Neural progenitor cell (in vitro differentiated cells): Measurements from ENCODE around the gene SYNDIG1. TPM values are rescaled to one million over a fixed set of nuclear protein-coding genes. Genes with fewer than 3 reads are reported as not detected.

Experiments
- DNase-seq: peaks from one replicate; pipeline ENCODE4 v3.0.0-alpha.2; 2016; ENCODE audit warnings: low spot score
- H2AFZ ChIP-seq: fragments of 200-600 bp; sonication (generic); replicated peaks from 2 replicates; pipeline ENCODE4 v1.6.1; 2016; ENCODE audit warnings: antibody characterized with exemption
- H3F3A ChIP-seq: fragments of 200-600 bp; sonication (generic); 2 replicates; pipeline ENCODE4 v1.6.1; 2016; ENCODE audit warnings: antibody characterized with exemption, low read depth
- H3K27ac ChIP-seq: fragments of 200-600 bp; sonication (generic); 2 replicates; pipeline ENCODE4 v1.5.1; 2016; ENCODE audit warnings: mild to moderate bottlenecking
- H3K27me3 ChIP-seq: fragments of 200-600 bp; sonication (generic); 2 replicates; pipeline ENCODE4 v1.6.1; 2016; ENCODE audit warnings: mild to moderate bottlenecking, moderate library complexity
- H3K36me3 ChIP-seq: fragments of 200-600 bp; sonication (generic); 2 replicates; pipeline ENCODE4 v1.5.1; 2016
- H3K4me1 ChIP-seq: fragments of 200-600 bp; sonication (generic); 2 replicates; pipeline ENCODE4 v1.6.1; 2016; ENCODE audit warnings: mixed run types
- H3K4me2 ChIP-seq: fragments of 200-600 bp; sonication (generic); 2 replicates; pipeline ENCODE4 v1.6.1; 2016
- H3K4me3 ChIP-seq: fragments of 200-600 bp; sonication (generic); 2 replicates; pipeline ENCODE4 v1.5.1; 2016
- H3K79me2 ChIP-seq: fragments of 200-600 bp; sonication (generic); 2 replicates; pipeline ENCODE4 v1.6.1; 2016; ENCODE audit warnings: low read depth
- H3K9ac ChIP-seq: fragments of 200-600 bp; sonication (generic); 2 replicates; pipeline ENCODE4 v1.6.1; 2016
- H3K9me3 ChIP-seq: fragments of 200-600 bp; sonication (generic); 2 replicates; pipeline ENCODE4 v1.5.1; 2016; ENCODE audit warnings: low read depth
- H4K20me1 ChIP-seq: fragments of 200-600 bp; sonication (generic); 2 replicates; pipeline ENCODE4 v1.6.1; 2016; ENCODE audit warnings: low read depth
- H3K27ac Mint-ChIP-seq: 3 replicates; pipeline ENCODE4 v1.8.0; 2021; ENCODE audit warnings: mixed read lengths
- H3K27me3 Mint-ChIP-seq: 2 replicates; pipeline ENCODE4 v1.8.0; 2022; ENCODE audit warnings: low read depth, mild to moderate bottlenecking, inconsistent platforms, moderate library complexity, mixed read lengths; ENCODE audit not compliant: insufficient read depth
- H3K36me3 Mint-ChIP-seq: 3 replicates; pipeline ENCODE4 v1.8.0; 2021; ENCODE audit warnings: mixed read lengths
- H3K4me1 Mint-ChIP-seq: 3 replicates; pipeline ENCODE4 v1.8.0; 2021; ENCODE audit warnings: mixed read lengths
- H3K4me3 Mint-ChIP-seq: 3 replicates; pipeline ENCODE4 v1.8.0; 2021; ENCODE audit warnings: mild to moderate bottlenecking, moderate library complexity, mixed read lengths
- H3K9me3 Mint-ChIP-seq: 3 replicates; pipeline ENCODE4 v1.8.0; 2020; ENCODE audit warnings: mixed read lengths
- EZH2 ChIP-seq: fragments of 200-600 bp; sonication (generic); IDR thresholded peaks from 2 replicates; pipeline ENCODE4 v1.6.1; 2017; ENCODE audit warnings: antibody characterized with exemption, mild to moderate bottlenecking, moderate library complexity
- EZH2phosphoT487 ChIP-seq: fragments of 200-600 bp; sonication (generic); IDR thresholded peaks from 2 replicates; pipeline ENCODE4 v1.6.1; 2017; ENCODE audit warnings: antibody characterized with exemption
- total RNA-seq: library from RNA; depleted of rRNA; stranded (reverse); fragments of >200 nt; gene quantifications from 2 replicates; pipeline ENCODE4 v1.2.3, GENCODE V29; 2015; ENCODE audit warnings: low replicate concordance
- TF ChIP-seq, protein P1 (sequence below): fragments of 200-600 bp; sonication (generic); IDR thresholded peaks from 2 replicates; pipeline ENCODE4 v1.5.1; 2017; ENCODE audit warnings: antibody characterized with exemption, mild to moderate bottlenecking

SYNDIG1 gene
- total RNA-seq, 1 donor from 2014 or later, result 1.0 TPM

- Histone ChIP-seq H3K27me3 (no peaks in the 10 kb centered on the region), H3K4me2 (no peak overlapping the region), H3K36me3 (no peaks in the 10 kb centered on the region), H3K79me2 (no peaks in the 10 kb centered on the region), H3K9ac (no peak overlapping the region), H3F3A (no peaks in the 10 kb centered on the region), H3K4me1 (no peaks in the 10 kb centered on the region), H3K27ac (no peak overlapping the region), H2AFZ (no peak overlapping the region), H3K4me3 (no peak overlapping the region), H3K9me3 (no peaks in the 10 kb centered on the region), H4K20me1 (no peaks in the 10 kb centered on the region)
- H3K4me1 Mint-ChIP-seq, result peaks cover 2% of the 10 kb centered on the region
- peaks cover 12% of the 10 kb centered on the region for H3K27me3 Mint-ChIP-seq
- no peak overlapping the region for H3K27ac Mint-ChIP-seq
- H3K9me3 Mint-ChIP-seq, result peaks cover 4% of the 10 kb centered on the region
- H3K36me3 Mint-ChIP-seq, result no peaks in the 10 kb centered on the region
- DNase-seq, result no peak
- no peak for TF ChIP-seq EZH2phosphoT487
- H3K4me3 Mint-ChIP-seq, result no peak overlapping the region
These were observed 209.1 kb downstream of the SYNDIG1 start for GRCh38 chr20:24678351-24679106.

DNA sequence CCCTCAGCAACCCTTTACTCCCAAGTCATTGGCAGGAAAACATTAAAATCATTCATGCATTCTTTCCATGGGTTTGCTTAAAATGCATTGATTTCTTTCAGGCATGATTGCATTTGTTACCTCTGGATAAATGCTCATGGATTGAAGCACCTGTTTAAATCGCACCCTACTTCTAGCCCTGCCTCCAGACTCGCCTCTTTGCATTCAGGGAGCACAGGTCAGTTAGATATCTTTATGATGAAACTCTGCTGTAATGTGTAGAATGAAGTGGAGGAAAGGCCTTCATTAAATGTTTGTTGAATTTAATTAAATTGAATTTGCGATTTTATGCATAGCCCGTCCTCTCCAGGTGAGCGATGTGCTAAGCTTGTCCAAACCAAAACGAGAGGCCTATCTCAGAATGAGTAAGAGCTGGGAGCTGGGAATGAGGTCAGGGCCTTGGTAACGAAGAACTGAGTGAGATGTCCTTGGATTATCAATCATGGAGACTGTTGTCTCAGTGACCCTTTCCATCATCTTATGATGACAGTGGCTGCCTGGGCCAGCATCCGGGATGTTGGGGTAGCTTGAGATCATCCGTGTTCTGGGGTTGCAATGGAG lies 210.1 kb downstream of the SYNDIG1 start:
- H3K27me3 Mint-ChIP-seq, result peaks cover 9% of the 10 kb centered on the region
- no peak overlapping the region for H3K4me3 Mint-ChIP-seq
- no peak overlapping the region for H3K4me2 ChIP-seq
- H2AFZ ChIP-seq, result no peak overlapping the region
- H3K4me1 Mint-ChIP-seq, result peaks cover 2% of the 10 kb centered on the region
- H3K36me3 ChIP-seq, result no peaks in the 10 kb centered on the region
- no peak for DNase-seq
- no peaks in the 10 kb centered on the region for H3K4me1 ChIP-seq
- H3F3A ChIP-seq, result no peaks in the 10 kb centered on the region
- H4K20me1 ChIP-seq, result no peaks in the 10 kb centered on the region
- TF ChIP-seq EZH2, result no peak
- TF ChIP-seq EZH2phosphoT487, result no peak
- TF ChIP-seq, protein P1, sequence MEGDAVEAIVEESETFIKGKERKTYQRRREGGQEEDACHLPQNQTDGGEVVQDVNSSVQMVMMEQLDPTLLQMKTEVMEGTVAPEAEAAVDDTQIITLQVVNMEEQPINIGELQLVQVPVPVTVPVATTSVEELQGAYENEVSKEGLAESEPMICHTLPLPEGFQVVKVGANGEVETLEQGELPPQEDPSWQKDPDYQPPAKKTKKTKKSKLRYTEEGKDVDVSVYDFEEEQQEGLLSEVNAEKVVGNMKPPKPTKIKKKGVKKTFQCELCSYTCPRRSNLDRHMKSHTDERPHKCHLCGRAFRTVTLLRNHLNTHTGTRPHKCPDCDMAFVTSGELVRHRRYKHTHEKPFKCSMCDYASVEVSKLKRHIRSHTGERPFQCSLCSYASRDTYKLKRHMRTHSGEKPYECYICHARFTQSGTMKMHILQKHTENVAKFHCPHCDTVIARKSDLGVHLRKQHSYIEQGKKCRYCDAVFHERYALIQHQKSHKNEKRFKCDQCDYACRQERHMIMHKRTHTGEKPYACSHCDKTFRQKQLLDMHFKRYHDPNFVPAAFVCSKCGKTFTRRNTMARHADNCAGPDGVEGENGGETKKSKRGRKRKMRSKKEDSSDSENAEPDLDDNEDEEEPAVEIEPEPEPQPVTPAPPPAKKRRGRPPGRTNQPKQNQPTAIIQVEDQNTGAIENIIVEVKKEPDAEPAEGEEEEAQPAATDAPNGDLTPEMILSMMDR, result no peak
- H3K4me3 ChIP-seq, result no peak overlapping the region
- no peak overlapping the region for H3K27ac Mint-ChIP-seq
- H3K9me3 ChIP-seq, result no peaks in the 10 kb centered on the region
- H3K9me3 Mint-ChIP-seq, result peaks cover 2% of the 10 kb centered on the region
- no peak overlapping the region for H3K9ac ChIP-seq
- no peak overlapping the region for H3K27ac ChIP-seq
- no peaks in the 10 kb centered on the region for H3K27me3 ChIP-seq
- H3K36me3 Mint-ChIP-seq, result no peaks in the 10 kb centered on the region
- H3K79me2 ChIP-seq, result no peaks in the 10 kb centered on the region

- Histone ChIP-seq H3K9ac (no peak overlapping the region), H3K79me2 (no peaks in the 10 kb centered on the region), H3K27me3 (no peaks in the 10 kb centered on the region), H3F3A (no peaks in the 10 kb centered on the region), H3K4me1 (no peaks in the 10 kb centered on the region), H3K4me3 (no peak overlapping the region), H3K36me3 (no peaks in the 10 kb centered on the region), H3K9me3 (no peaks in the 10 kb centered on the region), H3K27ac (no peak overlapping the region), H2AFZ (no peak overlapping the region), H3K4me2 (no peak overlapping the region), H4K20me1 (no peaks in the 10 kb centered on the region)
- peaks cover 3% of the 10 kb centered on the region for H3K9me3 Mint-ChIP-seq
- H3K4me3 Mint-ChIP-seq, result no peak overlapping the region
- TF ChIP-seq EZH2 (no peak), EZH2phosphoT487 (no peak)
- TF ChIP-seq, protein P1, result no peak
- peaks cover 9% of the 10 kb centered on the region for H3K27me3 Mint-ChIP-seq
- H3K36me3 Mint-ChIP-seq, result no peaks in the 10 kb centered on the region
- no peak overlapping the region for H3K27ac Mint-ChIP-seq
- peaks cover 2% of the 10 kb centered on the region for H3K4me1 Mint-ChIP-seq
- DNase-seq, result no peak
These were observed 212.4 kb downstream of the SYNDIG1 start for GRCh38 chr20:24681634-24682495.
